Testis (tissue), 3 donors: ENCODE results near the gene IL5RA. TPM values are rescaled to one million over a fixed set of nuclear protein-coding genes. Genes with fewer than 3 reads are reported as not detected.

Experiments used
- DNase-seq: peaks from one replicate; pipeline ENCODE4 v3.0.0-alpha.2; 2019
- H3K27ac ChIP-seq, 2 donors: fragments of 200-600 bp; sonication (generic); one replicate each; pipeline ENCODE4 v1.5.1; 2019
- H3K27me3 ChIP-seq: fragments of 200-600 bp; sonication (generic); one replicate; pipeline ENCODE4 v1.5.1; 2019
- H3K36me3 ChIP-seq: fragments of 200-600 bp; sonication (generic); one replicate; pipeline ENCODE4 v1.5.1; 2017; ENCODE audit warnings: low read depth; ENCODE audit errors: missing control alignments
- H3K4me1 ChIP-seq: fragments of 200-600 bp; sonication (generic); one replicate; pipeline ENCODE4 v1.5.1; 2019
- H3K4me3 ChIP-seq, 2 donors: fragments of 200-600 bp; sonication (generic); one replicate each; pipeline ENCODE4 v1.5.1; 2017 to 2019
- H3K9me3 ChIP-seq: fragments of 200-600 bp; sonication (generic); one replicate; pipeline ENCODE4 v1.5.1; 2017
- POLR2A ChIP-seq: fragments of 450-650 bp; IDR thresholded peaks from one replicate; pipeline ENCODE4 v1.6.1; 2017; ENCODE audit warnings: antibody characterized with exemption, mild to moderate bottlenecking, moderate library complexity
- WGBS, 2 donors: methylation state at CpG; one replicate each; pipeline ENCODE4 v1.1.5; 2018; 5-methylcytosine and 5-hydroxymethylcytosine counted together
- intact Hi-C: fragments of 100-400 bp; cut with DNase I; formaldehyde crosslinking; loops from one replicate; pipeline ENCODE4 v1.15.1; 2023; ENCODE audit warnings: low total_unique reads
- polyA plus RNA-seq: library from polyadenylated mRNA; stranded (reverse); fragments of 350-450 nt; fragmentation: Illumina TruSeq; extraction: RNeasy Lipid Tissue Mini Kit (QIAGEN cat#74804); gene quantifications from one replicate; pipeline ENCODE4 v1.2.3, GENCODE V29; 2014; ENCODE audit warnings: low read depth, low replicate concordance; ENCODE audit not compliant: insufficient read depth
- total RNA-seq, 2 donors: library from RNA; depleted of rRNA; stranded (reverse); fragments of >200 nt; gene quantifications; one replicate each; pipeline ENCODE4 v1.2.3, GENCODE V29; 2016
- TF ChIP-seq, protein P1 (sequence below), 3 experiments: fragments of 450-650 bp in 2 of 3; fragments of 200-600 bp in 1 of 3; sonication (generic) in 1 of 3; IDR thresholded peaks; one replicate each; pipeline ENCODE4 v1.5.1; 2016 to 2019; ENCODE audit warnings: antibody characterized with exemption in 3 of 3, mild to moderate bottlenecking in 2 of 3, moderate library complexity in 1 of 3

The IL5RA gene
- total and polyA plus RNA-seq, 3 donors from 2014 or later: 0.43 to 1.8 (median 0.87) TPM

DNA sequence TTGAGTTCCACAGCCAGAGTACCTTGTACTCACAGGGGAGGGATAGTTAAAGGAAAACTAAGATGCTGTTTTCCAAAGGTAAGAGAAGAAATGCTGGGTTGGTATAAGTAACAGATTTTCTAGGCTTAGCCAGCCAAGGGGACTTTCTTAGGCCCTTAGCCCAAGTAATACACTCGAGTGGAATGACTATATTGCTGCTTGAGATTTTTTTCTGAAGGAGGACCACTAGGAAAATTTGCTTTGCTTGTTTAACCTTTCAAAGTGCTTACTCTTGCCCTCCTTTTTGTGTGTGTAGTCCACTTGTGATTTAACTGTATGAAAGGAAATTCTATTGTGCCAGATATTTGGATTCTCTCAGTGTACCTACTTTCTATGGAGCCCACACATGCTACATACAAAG is 50.5 kb downstream of the IL5RA start:
- H3K4me1 ChIP-seq: no peaks in the 10 kb centered on the region
- intact Hi-C loops: no loop called here
- H3K27me3 ChIP-seq: no peaks in the 10 kb centered on the region
- no peak overlapping the region for H3K27ac ChIP-seq
- TF ChIP-seq, protein P1, sequence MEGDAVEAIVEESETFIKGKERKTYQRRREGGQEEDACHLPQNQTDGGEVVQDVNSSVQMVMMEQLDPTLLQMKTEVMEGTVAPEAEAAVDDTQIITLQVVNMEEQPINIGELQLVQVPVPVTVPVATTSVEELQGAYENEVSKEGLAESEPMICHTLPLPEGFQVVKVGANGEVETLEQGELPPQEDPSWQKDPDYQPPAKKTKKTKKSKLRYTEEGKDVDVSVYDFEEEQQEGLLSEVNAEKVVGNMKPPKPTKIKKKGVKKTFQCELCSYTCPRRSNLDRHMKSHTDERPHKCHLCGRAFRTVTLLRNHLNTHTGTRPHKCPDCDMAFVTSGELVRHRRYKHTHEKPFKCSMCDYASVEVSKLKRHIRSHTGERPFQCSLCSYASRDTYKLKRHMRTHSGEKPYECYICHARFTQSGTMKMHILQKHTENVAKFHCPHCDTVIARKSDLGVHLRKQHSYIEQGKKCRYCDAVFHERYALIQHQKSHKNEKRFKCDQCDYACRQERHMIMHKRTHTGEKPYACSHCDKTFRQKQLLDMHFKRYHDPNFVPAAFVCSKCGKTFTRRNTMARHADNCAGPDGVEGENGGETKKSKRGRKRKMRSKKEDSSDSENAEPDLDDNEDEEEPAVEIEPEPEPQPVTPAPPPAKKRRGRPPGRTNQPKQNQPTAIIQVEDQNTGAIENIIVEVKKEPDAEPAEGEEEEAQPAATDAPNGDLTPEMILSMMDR (IDR thresholded peaks at IDR 0.05): no peak
- TF ChIP-seq POLR2A: no peak
- H3K36me3 ChIP-seq: no peaks in the 10 kb centered on the region
- no peak overlapping the region for H3K4me3 ChIP-seq
- DNase-seq: no peak
- 76 to 85% methylated on average over 1 of the region's 1 CpG for WGBS, 2 donors
- no peaks in the 10 kb centered on the region for H3K9me3 ChIP-seq

DNA sequence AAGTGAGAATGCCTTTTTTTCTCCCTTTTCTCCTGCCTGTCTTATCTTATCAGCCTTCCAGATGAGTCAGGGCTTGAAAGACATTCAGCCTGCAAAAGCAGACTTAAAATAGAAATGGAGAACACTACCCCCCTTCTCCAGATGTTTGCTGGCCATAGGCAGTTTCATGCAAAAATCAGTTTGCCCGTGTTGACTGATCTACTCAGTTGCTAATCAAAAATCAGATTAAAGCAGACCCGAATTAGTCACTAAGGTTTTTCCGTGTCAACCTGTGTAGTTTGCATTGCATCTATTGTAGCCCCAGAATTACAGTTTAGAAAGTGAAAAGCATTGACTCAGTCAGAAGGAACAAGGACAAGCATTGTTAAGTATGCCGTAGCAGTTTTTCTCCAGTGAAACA is 56.2 kb downstream of the IL5RA start:
- intact Hi-C loops: no loop called here
- Histone ChIP-seq H3K36me3 (no peaks in the 10 kb centered on the region), H3K4me3 (no peak overlapping the region), H3K27me3 (no peaks in the 10 kb centered on the region), H3K4me1 (no peaks in the 10 kb centered on the region), H3K27ac (no peak overlapping the region), H3K9me3 (no peaks in the 10 kb centered on the region)
- DNase-seq: no peak
- TF ChIP-seq POLR2A: no peak
- TF ChIP-seq, protein P1 (IDR thresholded peaks at IDR 0.05): no peak
- 47 to 60% methylated on average over 4 of the region's 4 CpGs for WGBS, 2 donors

DNA sequence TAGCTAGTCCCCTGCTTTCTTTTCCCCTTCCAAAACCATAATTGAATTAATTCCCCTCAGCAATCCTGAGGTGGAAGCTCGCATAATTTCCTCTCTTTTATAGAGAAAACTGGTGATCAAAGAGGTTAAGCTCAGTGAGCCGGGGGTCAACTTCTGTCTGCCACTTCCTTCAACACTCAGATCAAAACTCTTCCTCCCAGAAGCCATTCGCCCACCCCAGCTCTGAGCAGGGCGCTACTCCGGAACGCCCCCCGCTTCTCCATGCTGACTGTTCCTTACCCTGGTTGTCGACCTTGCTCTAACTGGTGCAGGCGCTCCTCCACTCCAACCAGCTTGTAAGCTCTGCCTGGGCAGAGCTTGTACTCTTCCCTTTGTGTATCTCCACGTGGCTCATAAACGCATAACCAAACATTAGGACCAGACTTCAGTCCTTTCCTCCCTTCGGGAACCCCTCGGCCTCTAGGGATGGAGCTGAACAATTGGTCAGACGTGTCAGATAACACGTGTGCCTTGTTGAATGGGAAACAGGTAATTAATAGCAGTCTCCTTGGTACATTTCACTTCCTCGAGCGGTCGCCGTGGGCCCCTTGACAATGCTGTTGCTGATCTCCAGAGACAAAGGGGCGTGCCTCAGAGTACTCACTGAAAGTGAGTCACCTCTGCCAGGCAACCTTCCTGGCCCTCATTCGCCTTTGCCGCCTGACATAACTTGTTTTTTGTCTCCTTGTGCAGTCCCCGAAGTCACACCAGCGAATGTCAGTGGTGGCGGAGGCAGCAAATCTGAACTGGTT is 71.8 kb downstream of the IL5RA start:
- Histone ChIP-seq H3K4me3 (no peak overlapping the region), H3K27me3 (no peaks in the 10 kb centered on the region), H3K27ac (no peak overlapping the region), H3K4me1 (no peaks in the 10 kb centered on the region), H3K9me3 (no peaks in the 10 kb centered on the region), H3K36me3 (no peaks in the 10 kb centered on the region)
- TF ChIP-seq, protein P1 (IDR thresholded peaks at IDR 0.05): no peak
- TF ChIP-seq POLR2A: no peak
- intact Hi-C loops: no loop called here
- WGBS, 2 donors: 73 to 77% methylated on average over 25 of the region's 25 CpGs
- no peak for DNase-seq

DNA sequence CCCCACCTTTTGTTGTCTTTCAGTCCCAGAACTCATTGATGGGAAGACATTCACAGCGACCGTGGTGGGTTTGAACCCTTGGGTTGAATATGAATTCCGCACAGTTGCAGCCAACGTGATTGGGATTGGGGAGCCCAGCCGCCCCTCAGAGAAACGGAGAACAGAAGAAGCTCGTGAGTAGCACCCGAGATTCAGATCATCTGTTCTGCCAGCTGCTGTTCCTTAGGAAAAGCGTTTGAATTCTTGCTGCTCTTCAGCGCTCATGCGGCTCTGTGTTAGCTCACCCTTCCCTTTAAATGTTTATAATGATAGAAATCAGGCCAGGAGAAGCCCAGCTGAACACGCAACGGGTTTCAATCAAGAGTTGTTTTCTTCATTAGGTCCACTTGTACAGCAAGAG is 73.0 kb downstream of the IL5RA start:
- H3K4me1 ChIP-seq: no peaks in the 10 kb centered on the region
- H3K4me3 ChIP-seq: no peak overlapping the region
- 94 to 95% methylated on average over 13 of the region's 13 CpGs for WGBS, 2 donors
- intact Hi-C loops: no loop called here
- H3K27me3 ChIP-seq: no peaks in the 10 kb centered on the region
- no peaks in the 10 kb centered on the region for H3K9me3 ChIP-seq
- no peaks in the 10 kb centered on the region for H3K36me3 ChIP-seq
- no peak overlapping the region for H3K27ac ChIP-seq
- no peak for TF ChIP-seq POLR2A
- TF ChIP-seq, protein P1 (IDR thresholded peaks at IDR 0.05): no peak
- no peak for DNase-seq

DNA sequence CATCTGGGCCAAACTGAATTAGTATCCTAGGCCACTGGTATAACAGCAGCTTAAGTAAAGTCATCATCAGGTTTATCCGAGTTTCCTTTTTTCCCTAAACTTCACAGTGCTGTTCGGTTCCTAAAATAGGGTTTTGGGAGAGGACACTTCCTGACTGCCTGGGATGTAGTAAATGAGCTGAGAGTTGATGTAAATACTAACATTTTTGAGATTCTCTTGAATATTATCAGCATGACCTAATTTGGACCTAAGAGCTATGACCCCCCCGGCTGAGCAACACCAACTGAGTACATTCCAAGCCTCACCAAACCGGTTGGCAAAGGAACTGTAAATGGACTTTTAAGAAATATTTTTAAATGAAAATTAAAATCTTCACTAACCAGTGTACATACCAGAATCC is 78.8 kb downstream of the IL5RA start:
- 71 to 75% methylated on average over 4 of the region's 4 CpGs for WGBS, 2 donors
- Histone ChIP-seq H3K9me3 (no peaks in the 10 kb centered on the region), H3K4me3 (no peak overlapping the region), H3K27me3 (no peaks in the 10 kb centered on the region), H3K36me3 (no peaks in the 10 kb centered on the region), H3K4me1 (no peaks in the 10 kb centered on the region), H3K27ac (no peak overlapping the region)
- TF ChIP-seq, protein P1 (IDR thresholded peaks at IDR 0.05): no peak
- no peak for TF ChIP-seq POLR2A
- DNase-seq: no peak
- intact Hi-C loops: no loop called here
